Omental fat pad (tissue), 4 donors: Measurements from ENCODE around the gene TSACC. TPM values are rescaled to one million over a fixed set of nuclear protein-coding genes. Genes with fewer than 3 reads are reported as not detected.

Source experiments
- ATAC-seq: fragments of 150-250 bp; one replicate; pipeline ENCODE4 v1.9.1; 2016; ENCODE audit warnings: mild to moderate bottlenecking, moderate library complexity; ENCODE audit not compliant: low FRiP score
- DNase-seq: peaks from one replicate; pipeline ENCODE4 v3.0.0-alpha.2; 2019; ENCODE audit warnings: low spot score
- total RNA-seq, 4 donors: library from RNA; depleted of rRNA; stranded (reverse); fragments of >200 nt; gene quantifications; one replicate each; pipeline ENCODE4 v1.1.0, GENCODE V29; 2016
- TF ChIP-seq, protein P1 (sequence below), 3 donors: fragments of 450-650 bp; IDR thresholded peaks; one replicate each; pipeline ENCODE4 v1.5.1; 2016 to 2017; ENCODE audit warnings: antibody characterized with exemption in 3 of 3, mild to moderate bottlenecking in 3 of 3, moderate library complexity in 2 of 3

Gene TSACC
- total RNA-seq, 4 donors from 2014 or later = not detected

DNA sequence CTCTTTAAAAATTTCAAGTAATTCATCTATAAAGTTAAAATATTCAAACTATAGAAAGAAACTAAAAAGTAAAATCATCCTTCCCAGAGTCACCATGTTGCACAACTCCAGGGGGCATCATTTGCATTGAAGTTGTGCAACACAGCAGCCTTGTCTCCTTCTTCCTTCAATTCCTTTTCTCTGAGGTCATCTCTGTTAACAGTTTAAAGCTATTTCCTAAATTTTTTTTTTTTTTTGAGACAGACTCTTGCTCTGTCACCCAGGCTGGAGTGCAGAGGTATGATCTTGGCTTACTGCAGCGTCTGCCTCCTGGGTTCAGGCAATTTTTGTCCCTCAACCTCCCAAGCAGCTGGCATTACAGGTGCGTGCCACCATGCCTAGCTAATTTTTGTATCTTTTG, 37.8 kb downstream of the TSACC start:
- DNase-seq = no peak
- TF ChIP-seq, protein P1, sequence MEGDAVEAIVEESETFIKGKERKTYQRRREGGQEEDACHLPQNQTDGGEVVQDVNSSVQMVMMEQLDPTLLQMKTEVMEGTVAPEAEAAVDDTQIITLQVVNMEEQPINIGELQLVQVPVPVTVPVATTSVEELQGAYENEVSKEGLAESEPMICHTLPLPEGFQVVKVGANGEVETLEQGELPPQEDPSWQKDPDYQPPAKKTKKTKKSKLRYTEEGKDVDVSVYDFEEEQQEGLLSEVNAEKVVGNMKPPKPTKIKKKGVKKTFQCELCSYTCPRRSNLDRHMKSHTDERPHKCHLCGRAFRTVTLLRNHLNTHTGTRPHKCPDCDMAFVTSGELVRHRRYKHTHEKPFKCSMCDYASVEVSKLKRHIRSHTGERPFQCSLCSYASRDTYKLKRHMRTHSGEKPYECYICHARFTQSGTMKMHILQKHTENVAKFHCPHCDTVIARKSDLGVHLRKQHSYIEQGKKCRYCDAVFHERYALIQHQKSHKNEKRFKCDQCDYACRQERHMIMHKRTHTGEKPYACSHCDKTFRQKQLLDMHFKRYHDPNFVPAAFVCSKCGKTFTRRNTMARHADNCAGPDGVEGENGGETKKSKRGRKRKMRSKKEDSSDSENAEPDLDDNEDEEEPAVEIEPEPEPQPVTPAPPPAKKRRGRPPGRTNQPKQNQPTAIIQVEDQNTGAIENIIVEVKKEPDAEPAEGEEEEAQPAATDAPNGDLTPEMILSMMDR (IDR thresholded peaks at IDR 0.05) = no peak
- no peak for ATAC-seq

DNA sequence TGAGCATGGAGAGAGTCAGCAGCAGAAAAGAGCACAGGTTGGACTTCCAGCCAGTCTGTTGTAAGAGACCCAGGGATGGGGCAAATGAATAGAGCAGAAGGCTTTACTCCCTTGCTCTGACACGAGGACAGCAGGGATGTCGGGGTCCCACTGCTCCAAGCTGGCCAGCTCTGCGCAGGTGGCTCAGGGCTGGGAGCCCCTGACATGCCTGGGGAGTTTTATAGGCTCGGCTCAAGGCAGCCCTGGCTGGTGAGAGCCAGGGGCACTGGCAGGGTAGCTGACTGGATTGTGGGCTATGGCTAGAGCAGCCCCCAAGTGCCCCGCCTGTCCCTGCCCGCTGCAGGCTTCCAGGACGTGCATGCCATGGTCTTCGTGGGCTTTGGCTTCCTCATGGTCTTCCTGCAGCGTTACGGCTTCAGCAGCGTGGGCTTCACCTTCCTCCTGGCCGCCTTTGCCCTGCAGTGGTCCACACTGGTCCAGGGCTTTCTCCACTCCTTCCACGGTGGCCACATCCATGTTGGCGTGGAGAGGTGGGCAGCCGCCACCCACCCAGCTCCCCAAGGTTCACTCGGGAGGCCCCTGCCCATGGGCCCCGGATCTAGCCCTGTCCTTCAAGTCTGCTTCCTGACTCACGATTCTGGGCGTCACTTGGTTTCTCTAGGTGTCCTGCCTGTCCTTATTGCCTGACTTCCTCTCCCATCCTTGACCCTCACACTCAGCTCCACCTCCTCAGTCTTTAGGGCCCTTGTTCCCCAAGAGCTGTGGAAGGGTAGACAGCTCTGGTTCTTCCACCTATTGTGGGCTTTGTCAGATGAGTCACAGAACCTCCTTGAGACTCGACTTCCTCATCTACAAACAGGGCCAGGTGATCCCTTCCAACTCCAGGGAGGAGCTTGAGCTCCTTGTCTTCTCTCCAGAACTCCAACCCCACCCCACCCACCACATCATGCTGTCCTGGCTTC, 38.9 kb downstream of the TSACC start:
- DNase-seq = no peak
- TF ChIP-seq, protein P1 (IDR thresholded peaks at IDR 0.05) = no peak
- ATAC-seq = no peak

DNA sequence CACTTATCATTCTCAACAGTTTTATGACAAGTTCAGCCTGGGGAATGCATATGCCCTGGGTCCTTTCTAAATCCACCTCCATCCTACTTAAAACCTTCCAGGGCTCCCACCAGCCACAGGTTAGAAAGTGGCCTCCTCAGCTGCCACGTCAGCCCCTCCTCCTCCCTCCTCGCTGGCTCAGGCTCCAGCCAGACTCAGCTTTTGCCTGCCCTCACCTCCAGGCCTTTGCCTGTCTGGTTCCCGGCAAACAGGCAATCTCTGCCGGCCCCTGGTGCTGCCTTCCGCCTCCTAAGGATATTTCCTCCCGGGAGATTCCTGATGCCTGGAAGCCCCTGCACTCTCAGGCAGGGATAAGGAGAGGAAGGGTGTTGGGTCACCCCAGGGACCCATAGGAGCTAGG, 40.2 kb downstream of the TSACC start:
- TF ChIP-seq, protein P1 (IDR thresholded peaks at IDR 0.05) = no peak
- ATAC-seq = no peak
- no peak for DNase-seq

GRCh38 chr1:156379420-156380165, 41.3 kb downstream of the TSACC start:
- DNase-seq (no peak), ATAC-seq (no peak)
- TF ChIP-seq, protein P1 (IDR thresholded peaks at IDR 0.05) = no peak

- DNase-seq = no peak
- no peak for ATAC-seq
- TF ChIP-seq, protein P1 (IDR thresholded peaks at IDR 0.05) = no peak
Measured at GRCh38 chr1:156382561-156382960, 44.2 kb downstream of the TSACC start.

- no peak for DNase-seq
- TF ChIP-seq, protein P1 (IDR thresholded peaks at IDR 0.05) = peak in 1 of 3 donors; percentile 50
- ATAC-seq = peak; percentile 30
Measured at GRCh38 chr1:156383023-156383422, 44.7 kb downstream of the TSACC start.
